Measurements from ENCODE around the gene BRSK1.
A peak's percentile ranks its signal among the peaks of the same experiment; 100 is the strongest.

Gene BRSK1

DNA sequence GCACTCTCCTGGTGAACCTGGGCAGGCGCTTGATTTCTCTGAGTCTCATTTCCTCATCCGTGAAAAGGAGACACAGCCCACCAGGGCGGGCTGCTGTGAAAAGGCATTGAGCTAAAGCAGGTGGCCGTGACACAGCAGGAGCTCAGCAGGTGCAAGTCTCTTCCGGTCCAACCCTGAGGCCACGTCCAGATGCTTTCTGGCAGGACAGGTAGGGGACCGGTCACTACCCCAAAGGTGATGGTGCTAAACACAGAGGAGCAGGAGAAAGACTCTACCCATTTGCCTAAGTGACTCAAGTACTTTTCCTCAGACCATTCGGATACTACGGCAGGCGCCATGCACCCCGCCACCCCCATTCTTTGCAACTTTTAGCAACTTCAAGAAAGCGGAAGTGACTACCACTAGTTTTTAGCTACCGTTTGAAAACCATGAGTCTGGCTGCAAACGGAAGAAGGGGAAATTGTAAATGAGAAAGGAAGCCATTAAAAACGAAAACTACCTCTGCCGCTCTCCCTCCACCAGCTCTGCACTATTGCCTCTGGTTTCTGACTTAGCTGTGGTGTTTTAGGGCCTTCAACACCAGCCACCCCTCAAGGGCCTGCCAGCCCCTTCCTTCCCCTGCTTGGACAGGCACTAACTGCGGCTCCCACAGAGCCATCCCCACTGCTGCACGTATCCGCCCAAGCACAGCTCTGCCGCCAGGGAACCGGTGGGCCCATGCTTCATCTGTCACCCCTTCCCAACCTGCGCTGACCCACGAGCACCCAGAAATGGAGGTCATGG lies 29.8 kb upstream of the BRSK1 start:
- no peak for DNase-seq (ENCODE audit: low spot score)

GRCh38 chr19:55254625-55254977 lies 29.2 kb upstream of the BRSK1 start:
- no peak for DNase-seq (ENCODE audit: low spot score)

DNA sequence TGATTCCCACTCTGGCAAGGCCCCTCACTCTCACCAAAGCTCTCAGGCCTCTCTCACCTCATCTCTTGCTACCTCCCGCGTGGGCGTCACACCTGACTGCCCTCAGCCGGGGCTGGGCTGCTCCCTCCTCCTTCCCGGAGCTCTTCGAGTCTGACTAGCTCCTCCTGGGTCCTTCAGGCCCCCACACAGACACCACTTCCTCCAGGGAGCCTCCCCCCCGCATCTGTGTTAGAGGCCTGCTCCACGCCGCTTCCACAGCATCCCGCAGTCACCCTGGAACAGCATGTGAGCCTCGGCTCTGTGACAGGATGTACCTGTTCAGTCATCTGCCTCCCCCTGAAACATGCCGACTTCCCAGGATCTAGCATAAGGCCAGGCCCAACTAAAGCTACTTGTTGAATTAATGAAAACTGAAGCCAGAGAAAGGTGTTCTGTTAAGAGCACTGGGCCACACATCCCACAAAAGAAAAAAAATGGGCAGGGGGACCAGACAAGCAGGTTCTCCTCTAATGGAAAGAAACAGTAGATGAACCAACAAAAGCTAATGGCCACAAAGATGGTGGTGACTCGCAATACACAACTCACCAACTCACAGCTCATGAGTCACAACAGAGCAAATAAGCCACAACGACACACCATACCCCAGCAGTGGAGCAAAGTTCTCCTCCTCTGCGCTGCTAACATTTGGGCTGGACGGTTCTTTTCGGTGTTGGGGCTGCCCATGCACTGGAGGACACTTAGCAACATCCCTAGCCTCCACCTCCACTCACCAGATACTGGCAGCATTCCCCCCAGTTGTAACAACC lies 28.0 kb upstream of the BRSK1 start:
- DNase-seq (ENCODE audit: low spot score): peak; percentile 82

DNA sequence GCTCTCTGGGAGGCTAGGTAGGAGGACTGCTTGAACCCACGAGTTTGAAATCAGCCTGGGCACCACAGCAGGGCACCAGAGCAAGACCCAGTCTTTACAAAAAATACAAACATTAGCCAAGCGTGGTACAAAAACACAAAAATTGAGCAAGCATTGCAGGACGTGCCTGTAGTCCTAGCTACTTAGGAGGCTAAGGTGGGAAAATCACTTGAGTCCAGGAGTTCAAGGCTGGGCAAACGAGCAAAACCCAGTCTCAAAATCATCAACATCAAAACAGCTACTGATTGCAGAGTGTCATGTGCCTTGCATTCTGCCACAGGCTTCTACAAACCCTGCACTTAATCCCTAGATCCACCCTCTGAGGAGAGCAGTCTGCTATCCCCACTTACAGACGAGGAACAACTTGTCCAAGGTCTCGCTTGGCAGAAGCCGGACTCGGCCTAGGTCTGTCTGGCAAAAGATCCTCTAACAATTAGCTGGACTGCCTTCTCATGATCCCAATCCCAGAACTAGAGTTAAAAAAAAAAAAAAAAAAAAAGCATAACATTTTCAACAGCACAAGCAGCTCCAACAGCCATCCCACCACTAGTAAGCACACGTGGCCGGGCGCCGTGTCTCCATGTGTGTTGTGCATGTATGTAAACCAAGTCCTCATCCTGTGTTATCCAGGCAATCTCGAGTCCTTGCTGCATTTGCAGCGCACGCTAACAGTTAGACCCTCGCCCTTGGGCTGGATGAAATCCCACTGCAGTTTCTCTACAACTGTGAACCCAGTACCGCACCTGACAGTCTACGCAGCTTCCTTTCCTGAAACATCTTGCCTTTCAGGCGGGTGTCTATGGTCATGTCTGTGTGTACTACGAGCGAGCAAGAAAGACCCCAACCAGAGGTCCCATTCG lies 27.0 kb upstream of the BRSK1 start:
- peak; percentile 14 for DNase-seq (ENCODE audit: low spot score)

- DNase-seq (ENCODE audit: low spot score): peak; percentile 88
Measured at GRCh38 chr19:55257461-55258420, 26.1 kb upstream of the BRSK1 start.

- no peak for DNase-seq (ENCODE audit: low spot score)
Measured at GRCh38 chr19:55258476-55258827, 25.3 kb upstream of the BRSK1 start.

- DNase-seq (ENCODE audit: low spot score): peak; percentile 99
Measured at GRCh38 chr19:55258828-55259539, 24.8 kb upstream of the BRSK1 start, which contains the start of gene PPP6R1. Gene PPP6R1 (minus strand): TSS chr19:55259017. CDS start chr19:55247103, 11,914 bp downstream.

- peak; percentile 19 for DNase-seq (ENCODE audit: low spot score)
Measured at GRCh38 chr19:55259540-55260210, 24.1 kb upstream of the BRSK1 start.

GRCh38 chr19:55261671-55262126 lies 22.1 kb upstream of the BRSK1 start:
- no peak for DNase-seq (ENCODE audit: low spot score)

DNA sequence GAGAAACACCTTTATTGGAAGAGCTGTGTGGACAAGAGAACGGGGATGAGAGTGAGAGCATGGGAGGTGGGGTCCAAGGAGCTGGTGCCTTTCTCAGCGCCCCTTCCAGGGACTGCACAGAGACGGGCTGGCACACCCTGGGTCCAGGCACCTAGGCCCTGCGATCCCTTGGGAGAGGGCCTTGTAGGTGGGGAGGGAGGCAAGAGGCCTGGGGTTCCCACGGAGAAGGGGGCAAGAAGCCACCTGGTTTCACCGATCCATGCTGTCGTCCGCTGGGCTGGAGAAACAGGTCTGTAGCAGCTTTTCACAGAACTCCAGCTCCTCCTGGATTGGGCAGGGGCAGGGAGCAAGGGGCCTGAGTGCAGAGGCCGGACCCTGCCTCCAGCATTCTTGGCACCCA lies 21.4 kb upstream of the BRSK1 start:
- DNase-seq (ENCODE audit: low spot score): no peak

DNA sequence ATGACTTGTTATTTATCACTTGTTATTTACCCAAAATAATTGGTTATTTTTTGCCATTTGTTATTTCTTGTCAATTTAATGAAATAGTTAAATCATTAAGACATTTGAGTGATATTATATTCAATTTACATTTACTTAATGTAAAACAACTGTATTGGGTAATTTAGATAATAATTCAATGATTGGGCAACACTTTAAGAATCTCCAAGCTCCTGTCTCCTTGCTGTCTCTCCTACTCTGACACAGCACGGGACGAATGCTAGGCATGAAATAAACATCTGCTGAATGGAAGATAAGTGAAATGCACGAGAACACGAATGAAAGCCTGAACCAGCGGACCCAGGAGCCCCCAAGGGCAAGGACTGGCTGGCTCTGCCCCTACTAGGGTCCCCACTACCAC lies 19.3 kb upstream of the BRSK1 start:
- no peak for DNase-seq (ENCODE audit: low spot score)

- no peak for DNase-seq (ENCODE audit: low spot score)
Measured at GRCh38 chr19:55265173-55265572, 18.6 kb upstream of the BRSK1 start.

- no peak for DNase-seq (ENCODE audit: low spot score)
Measured at GRCh38 chr19:55265723-55266386, 17.9 kb upstream of the BRSK1 start.

- no peak for DNase-seq (ENCODE audit: low spot score)
Measured at GRCh38 chr19:55266404-55266803, 17.4 kb upstream of the BRSK1 start.

GRCh38 chr19:55266840-55267239 lies 17.0 kb upstream of the BRSK1 start:
- no peak for DNase-seq (ENCODE audit: low spot score)

GRCh38 chr19:55269299-55269698 lies 14.5 kb upstream of the BRSK1 start:
- DNase-seq (ENCODE audit: low spot score): no peak

DNA sequence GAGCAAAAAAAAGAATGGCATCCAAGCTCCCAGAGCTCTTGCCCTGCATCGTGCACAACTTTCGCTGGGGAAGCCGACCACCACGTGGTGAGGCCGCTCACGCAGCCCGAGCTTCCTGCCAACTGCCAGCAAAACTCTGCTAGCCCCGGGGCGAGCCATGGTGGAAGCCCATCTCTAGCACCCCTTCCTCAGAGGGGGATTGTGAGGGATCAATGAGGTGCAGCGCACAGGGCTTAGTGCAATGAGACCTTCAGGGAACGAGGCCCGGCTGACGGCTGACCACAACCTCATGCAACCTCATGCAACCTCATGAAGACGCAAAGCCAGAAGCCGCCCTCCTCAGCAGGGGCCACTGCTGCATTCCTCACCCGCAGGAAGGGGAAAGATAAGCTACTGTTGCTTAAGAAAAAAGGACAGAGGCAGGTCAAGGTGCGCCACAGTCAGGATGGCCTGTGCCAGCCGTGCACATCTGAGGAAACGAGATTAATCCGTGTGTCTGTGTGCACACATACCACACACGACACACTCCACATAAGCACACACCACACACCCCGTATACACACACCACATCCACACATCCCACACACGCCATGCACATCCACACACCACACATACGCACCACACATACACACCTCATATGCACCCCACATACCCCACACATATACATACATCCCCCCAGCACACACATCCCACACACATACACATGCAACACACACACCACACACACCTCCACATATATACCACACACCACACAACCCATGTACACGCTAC lies 13.4 kb upstream of the BRSK1 start:
- no peak for DNase-seq (ENCODE audit: low spot score)

- no peak for DNase-seq (ENCODE audit: low spot score)
Measured at GRCh38 chr19:55272142-55272541, 11.7 kb upstream of the BRSK1 start.

All from RKO (cell line).